Stimulated activated CD4-positive, alpha-beta T cell treated with anti-CD3 and anti-CD28 coated beads, Interleukin-4, amount 100 ng/mL, for 24 hours (primary cell): ENCODE results near the gene OSBPL5.

Experiments used
- DNase-seq: peaks from one replicate; pipeline ENCODE4 v3.0.0-alpha.2; 2020

Gene OSBPL5

GRCh38 chr11:3162410-3163240 is 2.5 kb downstream of the OSBPL5 start:
- no peak for DNase-seq

DNA sequence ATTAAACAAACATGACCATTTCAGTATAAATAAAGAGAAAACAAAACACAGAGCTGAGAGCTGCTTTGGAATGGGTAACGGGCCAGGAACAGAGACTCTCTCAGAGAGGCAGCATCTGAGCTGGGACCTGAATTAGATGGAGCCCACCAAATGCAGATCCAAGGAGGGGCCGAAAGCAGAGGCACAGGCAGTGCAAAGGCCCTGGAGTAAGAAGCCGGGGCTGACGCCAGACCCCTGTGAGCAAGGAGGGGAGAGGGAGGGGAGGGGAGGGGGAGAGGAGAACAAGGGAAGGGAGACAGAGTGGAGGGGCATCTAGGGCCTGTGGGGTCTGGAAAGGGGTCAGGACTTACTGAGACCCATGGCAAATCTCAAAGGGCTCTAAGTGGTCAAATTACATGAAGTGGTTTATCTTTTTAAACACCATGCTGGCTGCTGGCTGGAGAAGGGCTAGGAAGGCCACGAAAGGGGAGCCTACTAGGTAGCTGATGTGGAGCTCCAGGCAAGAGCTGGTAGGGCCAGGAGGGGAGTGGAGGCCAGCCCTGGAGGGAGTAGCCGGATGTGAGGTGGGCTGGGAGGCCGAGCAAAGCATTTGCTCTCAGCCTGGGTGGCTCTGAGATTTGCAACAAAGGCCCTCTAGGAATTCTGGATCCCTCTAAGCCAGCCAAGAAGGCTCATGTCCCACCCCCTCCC is 3.2 kb downstream of the OSBPL5 start:
- no peak for DNase-seq

GRCh38 chr11:3161309-3161708 is 3.8 kb downstream of the OSBPL5 start:
- DNase-seq, result no peak

DNA sequence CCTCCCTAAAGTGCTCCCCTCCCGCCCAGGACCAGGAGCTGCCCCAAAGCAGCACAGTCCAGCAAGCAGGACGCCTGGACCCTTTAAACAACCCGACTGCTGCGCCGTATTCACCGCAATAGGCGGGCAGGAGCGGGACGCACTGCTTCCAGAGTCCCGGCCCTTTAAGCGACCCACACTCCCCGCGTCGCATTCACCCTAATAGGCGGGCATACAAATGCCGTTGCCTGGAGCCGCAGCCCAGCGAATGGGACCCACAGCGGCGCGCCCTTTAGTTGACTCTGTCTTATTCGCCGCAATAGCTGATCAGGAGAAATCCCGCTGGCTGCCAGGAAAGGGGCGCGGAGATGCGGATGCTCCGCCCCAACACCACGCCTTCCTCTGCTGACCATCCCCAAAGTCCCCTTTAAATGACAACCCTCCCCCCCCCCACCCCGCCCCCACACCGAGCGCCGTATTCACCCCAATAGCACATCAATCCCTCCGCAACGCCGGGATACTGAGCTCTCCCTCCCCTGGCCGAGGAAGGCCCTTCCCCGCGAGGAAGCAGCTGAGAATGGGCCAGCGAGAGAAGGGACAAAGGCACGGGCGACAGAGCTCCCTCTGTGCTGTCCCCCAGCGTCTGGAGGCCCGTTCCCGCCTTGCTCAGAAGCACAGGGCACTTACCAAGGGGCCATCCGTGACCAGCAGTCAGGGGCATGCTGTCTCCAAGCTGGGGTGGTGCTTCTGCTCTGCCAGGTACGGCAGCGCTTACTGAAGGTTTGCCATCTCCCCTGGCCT is 4.7 kb downstream of the OSBPL5 start:
- DNase-seq, result peak; percentile 16

DNA sequence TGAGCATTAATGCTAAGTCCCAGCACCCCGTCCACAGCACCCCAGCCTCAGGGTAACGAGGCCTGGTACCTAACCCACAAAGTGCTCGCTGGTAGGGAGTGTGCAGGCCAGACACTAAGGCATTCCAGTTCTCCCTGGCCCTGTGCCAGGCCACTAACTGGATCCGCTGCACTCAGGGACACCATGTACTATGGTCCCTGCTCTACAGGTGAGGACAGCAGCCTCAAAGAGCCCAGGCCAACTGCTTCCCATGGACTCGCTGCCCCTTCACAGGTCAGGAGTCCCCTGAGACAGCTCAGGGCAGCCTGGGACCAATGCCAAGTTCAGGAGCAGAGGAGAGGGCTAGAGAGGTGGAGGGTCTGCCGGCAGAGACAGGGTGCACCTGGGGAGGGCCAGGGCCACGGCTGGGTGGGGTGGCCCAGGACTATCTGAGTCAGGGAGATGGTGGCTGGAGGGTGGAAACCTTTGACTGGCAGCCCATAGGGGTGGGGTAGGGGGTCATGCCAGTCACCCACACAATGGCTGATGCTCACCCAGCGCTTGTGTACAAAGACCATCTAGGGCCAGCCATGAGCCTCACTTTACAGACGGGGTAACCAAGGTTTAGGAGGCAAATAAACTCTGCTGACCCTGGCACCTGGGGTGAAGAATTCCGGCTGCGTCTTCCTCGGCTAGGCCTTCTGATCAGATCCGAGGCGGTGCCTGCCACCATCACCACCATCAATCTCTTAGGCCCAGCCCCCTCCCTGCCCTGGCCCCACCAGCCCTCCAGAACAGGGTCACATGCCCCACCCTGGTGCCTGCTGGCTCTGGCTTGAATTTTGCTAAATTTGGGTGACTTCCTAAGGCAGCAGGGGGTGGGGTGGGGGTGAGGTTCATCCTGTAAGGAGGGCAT is 5.6 kb downstream of the OSBPL5 start:
- no peak for DNase-seq

GRCh38 chr11:3158821-3159220 is 6.3 kb downstream of the OSBPL5 start:
- no peak for DNase-seq

DNA sequence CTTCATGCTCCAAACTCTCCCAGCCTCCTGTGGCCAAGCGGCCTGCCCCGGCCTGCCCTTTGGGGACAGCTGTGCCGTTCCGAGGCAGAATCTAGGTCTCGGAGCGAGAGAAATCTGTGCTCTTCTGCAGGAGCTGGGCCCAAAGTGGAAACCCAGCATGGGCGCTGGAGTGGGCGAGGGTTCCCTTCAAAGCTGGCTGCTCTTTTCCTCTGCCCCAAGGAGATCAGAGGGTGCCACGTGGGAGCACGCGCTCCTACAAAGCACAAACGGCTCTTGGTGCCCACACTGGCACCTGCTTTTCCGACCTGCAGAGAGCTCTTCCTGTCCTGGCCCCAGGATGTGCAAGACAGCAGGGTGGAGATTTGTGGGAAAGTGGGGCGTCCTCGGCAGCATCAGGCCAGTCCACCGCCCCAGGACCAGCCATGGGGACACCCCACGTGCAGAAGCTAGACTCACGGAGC is 6.9 kb downstream of the OSBPL5 start:
- DNase-seq, result no peak

- no peak for DNase-seq
These were observed 7.6 kb downstream of the OSBPL5 start for GRCh38 chr11:3157381-3158130.

DNA sequence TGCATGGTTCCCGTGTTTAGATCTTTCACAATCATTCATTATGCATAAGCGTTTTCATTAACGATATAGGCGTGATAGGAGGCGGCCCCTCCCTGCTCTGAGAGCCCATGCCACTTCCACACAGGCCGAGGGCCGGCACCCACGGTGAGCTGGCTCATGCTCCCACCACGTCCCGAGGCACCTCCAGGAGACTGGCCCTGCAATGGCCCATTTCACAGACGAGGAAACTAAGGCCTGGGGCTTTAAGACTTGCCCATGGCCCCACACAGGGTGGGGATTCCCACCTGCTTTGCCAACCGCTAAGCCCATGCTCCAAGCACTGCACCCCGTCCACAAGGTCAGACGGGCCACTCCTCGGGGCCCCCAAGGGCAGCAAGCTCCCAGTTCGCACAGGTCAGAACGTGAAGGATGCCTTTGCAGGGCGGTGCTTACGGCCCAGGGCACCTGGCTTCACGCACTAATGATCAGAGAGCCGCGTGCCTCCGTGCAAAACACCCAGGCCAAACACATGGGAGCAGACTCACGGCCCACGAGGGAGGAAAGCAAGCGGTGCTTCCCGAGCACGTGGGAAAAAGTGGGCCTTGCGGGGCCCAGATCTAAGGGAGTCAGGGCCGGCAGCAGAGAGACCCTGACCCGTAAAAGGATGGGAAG is 8.3 kb downstream of the OSBPL5 start:
- DNase-seq, result no peak

DNA sequence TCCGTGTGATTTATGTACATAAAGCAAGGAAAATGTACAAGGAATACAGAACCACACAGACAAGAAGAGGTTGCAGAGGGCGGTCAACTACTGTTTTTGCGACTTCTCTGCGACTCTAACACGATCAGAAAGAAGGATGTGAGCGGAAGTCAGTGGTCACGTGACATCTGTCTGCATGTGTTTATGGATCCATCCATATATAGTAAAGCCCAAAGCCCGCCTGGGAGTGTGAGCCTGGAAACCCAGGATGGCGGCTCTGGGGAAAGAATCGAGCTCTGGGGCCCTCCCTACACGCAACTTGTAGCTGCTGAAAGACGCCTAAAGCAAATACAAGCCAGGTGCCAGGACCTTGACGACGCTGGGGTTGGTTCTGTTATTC is 8.8 kb downstream of the OSBPL5 start:
- no peak for DNase-seq

DNA sequence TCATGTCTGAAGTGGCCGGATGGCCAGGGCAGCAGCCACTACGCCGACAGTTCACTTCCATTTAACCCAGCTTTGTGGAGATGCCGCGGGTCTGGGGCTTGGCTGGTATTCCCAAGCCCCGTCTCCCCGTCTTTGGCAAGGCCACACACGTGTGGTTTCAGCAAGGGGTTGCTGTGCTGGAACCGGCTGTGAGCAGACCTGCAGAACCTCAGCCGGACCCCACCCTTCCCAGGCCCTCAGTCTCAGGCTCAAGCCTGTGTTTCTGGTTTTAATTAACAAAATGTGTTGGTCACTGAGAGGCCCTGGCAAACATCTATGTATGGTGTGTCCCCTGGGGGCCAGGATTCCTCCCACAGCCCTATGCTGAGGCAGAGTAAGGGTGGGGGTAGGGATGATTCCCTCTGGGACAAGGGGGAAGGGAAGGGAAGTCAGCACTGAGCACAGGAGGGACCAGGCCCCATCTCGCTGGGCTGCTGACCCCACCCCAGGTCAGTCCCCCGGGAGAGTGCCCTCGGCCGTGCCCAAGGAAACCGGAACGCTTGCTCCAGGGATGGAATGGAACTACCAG is 9.3 kb downstream of the OSBPL5 start:
- DNase-seq, result no peak

GRCh38 chr11:3155216-3155615 is 9.9 kb downstream of the OSBPL5 start:
- DNase-seq, result no peak

DNA sequence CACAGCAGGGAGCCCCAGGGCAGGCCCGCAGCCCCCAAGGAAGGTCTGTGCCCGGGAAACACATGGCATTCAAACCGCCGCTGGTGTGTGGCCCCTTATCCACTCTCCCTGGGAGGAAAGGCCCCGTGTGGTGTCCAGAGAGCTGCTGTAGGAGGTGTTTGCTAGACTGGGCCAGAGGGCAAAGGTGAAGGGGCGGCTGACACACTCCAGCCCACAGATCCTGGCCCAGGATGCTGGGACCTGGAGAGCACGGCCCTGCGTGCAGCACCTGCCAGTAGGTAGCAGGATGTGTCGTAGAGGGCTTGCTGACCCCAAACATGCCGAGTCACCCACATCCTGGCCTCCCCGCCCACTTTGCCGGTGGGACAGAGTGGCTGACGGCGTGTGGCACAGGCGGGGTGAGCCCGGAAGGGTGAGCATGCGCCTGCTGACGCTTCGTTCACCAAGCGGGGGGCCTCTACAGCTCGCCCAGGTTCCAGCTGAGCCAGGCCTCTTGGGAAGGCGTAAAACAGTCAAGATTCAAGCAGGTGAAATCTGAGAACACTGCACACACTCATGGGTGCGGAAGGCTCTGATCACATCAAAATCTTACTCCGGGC is 11.0 kb downstream of the OSBPL5 start:
- DNase-seq, result no peak

- no peak for DNase-seq
These were observed 11.7 kb downstream of the OSBPL5 start for GRCh38 chr11:3153291-3153861.

DNA sequence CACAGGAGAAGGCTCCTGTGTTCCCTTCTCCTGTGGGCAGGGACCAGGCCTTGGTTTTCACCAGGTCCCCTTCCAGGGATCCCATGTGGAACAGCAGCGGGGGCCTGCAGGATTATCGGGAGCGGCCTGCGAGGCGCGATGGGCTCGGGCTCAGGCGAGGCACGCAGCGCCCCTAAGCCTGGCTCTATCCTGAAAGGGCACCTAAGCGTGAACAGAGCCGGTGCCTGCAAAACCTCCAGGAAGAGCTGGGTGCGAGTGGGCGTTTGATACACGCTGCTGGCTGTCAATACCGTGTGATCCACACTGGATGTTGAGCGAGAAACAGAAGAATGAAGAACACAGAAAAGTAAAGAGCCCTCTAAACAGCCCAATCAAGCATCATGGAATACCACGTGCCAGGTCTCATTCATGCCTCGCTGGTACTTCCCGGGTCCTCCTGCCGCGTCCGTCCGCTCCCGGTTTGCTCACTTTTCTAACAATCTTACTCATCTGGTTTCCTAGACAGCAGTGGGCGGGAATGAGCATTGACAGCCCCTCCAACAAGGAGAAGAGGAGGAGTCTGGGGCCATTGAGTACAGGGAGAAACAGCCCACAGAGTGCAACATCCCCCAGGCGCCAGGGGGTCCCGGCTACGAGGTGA is 12.5 kb downstream of the OSBPL5 start:
- no peak for DNase-seq

DNA sequence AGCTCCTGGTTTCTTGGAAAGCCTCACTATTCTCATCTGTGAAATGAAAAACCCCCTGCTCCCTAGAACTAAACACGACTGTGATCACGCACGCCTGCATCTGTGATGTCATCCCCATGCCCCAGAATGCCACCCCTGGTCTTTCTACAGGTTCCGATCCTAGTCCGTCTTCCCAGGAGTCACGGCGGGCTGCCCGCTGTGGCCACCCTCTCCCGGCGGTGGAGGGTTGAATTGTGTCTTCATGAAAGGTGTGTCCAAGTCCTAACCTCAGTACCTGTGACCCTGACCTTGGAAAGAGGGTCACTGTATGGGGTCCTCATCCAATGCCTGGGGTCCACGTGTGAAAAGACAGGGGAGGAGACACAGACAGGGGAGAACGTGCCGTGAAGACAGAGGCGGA is 14.4 kb downstream of the OSBPL5 start:
- no peak for DNase-seq

DNA sequence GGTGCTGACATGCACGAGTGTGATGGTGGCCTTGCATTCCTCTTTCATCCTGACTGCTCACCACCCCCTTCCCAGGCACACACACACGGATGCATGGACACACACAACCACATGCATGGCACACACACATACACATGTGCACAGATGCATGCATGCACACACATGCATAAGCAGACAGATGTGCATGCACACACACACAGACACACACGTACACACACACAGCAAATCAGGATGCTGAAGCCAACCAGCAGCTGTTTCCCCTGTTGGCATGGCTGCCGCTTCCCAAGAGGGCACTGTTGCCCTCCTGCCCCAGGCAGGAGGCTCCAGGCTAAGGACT is 15.3 kb downstream of the OSBPL5 start:
- DNase-seq, result no peak

DNA sequence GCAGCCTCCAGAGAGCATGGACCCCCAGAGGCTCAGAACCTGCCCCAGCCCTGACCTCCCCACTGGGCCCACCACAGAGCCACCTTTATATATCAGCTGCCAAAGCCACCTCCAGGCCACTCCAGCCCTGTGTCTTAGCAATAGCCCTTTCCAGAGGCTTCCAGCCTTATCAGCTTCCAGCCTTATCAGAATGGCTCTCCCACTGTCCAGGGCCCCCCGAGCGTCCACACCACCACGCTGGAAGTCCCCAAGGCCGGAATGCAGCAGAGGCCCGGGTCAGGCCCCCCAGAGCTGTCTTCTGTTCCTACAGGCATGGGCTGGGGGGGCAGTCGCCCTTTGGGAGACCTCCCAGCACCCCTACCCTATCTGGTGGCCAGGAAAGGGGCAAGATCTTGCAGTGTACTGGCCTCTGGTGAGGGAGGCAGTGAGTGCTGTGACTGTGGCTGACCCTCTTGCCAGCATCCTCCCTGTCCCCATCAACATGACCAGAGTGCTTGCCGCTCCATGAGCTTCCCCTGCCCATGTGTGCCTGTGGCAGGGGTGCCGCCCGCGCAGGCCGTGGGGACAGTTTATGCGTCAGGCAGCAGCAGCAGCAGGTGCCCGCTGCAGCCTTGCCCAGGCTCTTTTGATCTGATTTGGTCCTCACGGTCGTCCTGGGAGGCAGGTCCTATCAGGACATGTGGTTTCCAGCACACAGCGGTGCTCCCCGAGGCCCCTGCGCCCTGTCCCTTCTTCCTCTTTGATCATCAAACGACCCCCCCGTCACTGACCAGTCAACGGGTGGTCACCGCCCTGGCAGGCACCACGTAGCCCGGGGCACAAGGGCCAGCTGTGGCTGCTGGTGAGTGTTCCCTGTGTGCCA is 15.9 kb downstream of the OSBPL5 start:
- DNase-seq, result no peak
